Gastrocnemius medialis (tissue), 4 donors: ENCODE data around the gene WNT2.

Source experiments
- POLR2A ChIP-seq, 2 donors: fragments of 450-650 bp; IDR thresholded peaks; one replicate each; pipeline ENCODE4 v1.6.1; 2017; ENCODE audit warnings: antibody characterized with exemption in 2 of 2, mild to moderate bottlenecking in 2 of 2, moderate library complexity in 2 of 2
- TF ChIP-seq, protein P1 (sequence below), 5 experiments: fragments of 450-650 bp in 3 of 5; fragments of 200-600 bp in 2 of 5; sonication (generic) in 2 of 5; IDR thresholded peaks in 4 of 5; conservative IDR thresholded peaks in 1 of 5; 1 replicate in 4 of 5; 2 replicates in 1 of 5; pipeline ENCODE4 v1.5.1; 2016 to 2019; ENCODE audit warnings: antibody characterized with exemption in 5 of 5, mild to moderate bottlenecking in 3 of 5, moderate library complexity in 3 of 5

GRCh38 chr7:117251687-117252086, 71.2 kb downstream of the WNT2 start:
- TF ChIP-seq, protein P1, sequence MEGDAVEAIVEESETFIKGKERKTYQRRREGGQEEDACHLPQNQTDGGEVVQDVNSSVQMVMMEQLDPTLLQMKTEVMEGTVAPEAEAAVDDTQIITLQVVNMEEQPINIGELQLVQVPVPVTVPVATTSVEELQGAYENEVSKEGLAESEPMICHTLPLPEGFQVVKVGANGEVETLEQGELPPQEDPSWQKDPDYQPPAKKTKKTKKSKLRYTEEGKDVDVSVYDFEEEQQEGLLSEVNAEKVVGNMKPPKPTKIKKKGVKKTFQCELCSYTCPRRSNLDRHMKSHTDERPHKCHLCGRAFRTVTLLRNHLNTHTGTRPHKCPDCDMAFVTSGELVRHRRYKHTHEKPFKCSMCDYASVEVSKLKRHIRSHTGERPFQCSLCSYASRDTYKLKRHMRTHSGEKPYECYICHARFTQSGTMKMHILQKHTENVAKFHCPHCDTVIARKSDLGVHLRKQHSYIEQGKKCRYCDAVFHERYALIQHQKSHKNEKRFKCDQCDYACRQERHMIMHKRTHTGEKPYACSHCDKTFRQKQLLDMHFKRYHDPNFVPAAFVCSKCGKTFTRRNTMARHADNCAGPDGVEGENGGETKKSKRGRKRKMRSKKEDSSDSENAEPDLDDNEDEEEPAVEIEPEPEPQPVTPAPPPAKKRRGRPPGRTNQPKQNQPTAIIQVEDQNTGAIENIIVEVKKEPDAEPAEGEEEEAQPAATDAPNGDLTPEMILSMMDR (IDR thresholded peaks at IDR 0.05 in 4 of 5, conservative IDR thresholded peaks at IDR 0.05 in 1 of 5): no peak
- TF ChIP-seq POLR2A (IDR thresholded peaks at IDR 0.05): no peak
